HFFc6 (cell line): Measurements from ENCODE around the gene NRL. TPM values are rescaled to one million over a fixed set of nuclear protein-coding genes. Genes with fewer than 3 reads are reported as not detected.

Experiments used
- DNase-seq: peaks from one replicate; pipeline ENCODE4 v3.0.0-alpha.2; 2018
- H3K27ac Mint-ChIP-seq: 2 replicates; pipeline ENCODE4 v1.8.0; 2020; ENCODE audit warnings: mild to moderate bottlenecking, mixed read lengths
- H3K27me3 Mint-ChIP-seq: 2 replicates; pipeline ENCODE4 v1.8.0; 2021; ENCODE audit warnings: mild to moderate bottlenecking, moderate library complexity, mixed read lengths; ENCODE audit not compliant: insufficient read depth
- H3K36me3 Mint-ChIP-seq: 2 replicates; pipeline ENCODE4 v1.8.0; 2021; ENCODE audit warnings: low read depth, mixed read lengths
- H3K4me1 Mint-ChIP-seq: 2 replicates; pipeline ENCODE4 v1.8.0; 2020; ENCODE audit warnings: low read depth, mixed read lengths
- H3K4me3 Mint-ChIP-seq: 2 replicates; pipeline ENCODE4 v1.8.0; 2020; ENCODE audit warnings: mild to moderate bottlenecking, moderate library complexity, mixed read lengths
- H3K9me3 Mint-ChIP-seq: 2 replicates; pipeline ENCODE4 v1.8.0; 2020; ENCODE audit warnings: mild to moderate bottlenecking, mixed read lengths
- total RNA-seq, 6 experiments: library from RNA; stranded (reverse); fragmentation: NEBNext Ultra II Directional; extraction: Animal tissue kit (Norgen Biotek cat#: 25700); gene quantifications; 2 replicates in 1 of 6; 3 replicates in 5 of 6; pipeline ENCODE4 v1.2.3, GENCODE V29; 2021
- TF ChIP-seq, protein P1 (sequence below): fragments of 200-600 bp; sonication (generic); IDR thresholded peaks from 2 replicates; pipeline ENCODE4 v1.5.0; 2021; ENCODE audit warnings: antibody characterized with exemption, mild to moderate bottlenecking

Gene NRL
- total RNA-seq, 6 experiments from 2014 or later, result 0.26 to 0.85 (median 0.49) TPM

DNA sequence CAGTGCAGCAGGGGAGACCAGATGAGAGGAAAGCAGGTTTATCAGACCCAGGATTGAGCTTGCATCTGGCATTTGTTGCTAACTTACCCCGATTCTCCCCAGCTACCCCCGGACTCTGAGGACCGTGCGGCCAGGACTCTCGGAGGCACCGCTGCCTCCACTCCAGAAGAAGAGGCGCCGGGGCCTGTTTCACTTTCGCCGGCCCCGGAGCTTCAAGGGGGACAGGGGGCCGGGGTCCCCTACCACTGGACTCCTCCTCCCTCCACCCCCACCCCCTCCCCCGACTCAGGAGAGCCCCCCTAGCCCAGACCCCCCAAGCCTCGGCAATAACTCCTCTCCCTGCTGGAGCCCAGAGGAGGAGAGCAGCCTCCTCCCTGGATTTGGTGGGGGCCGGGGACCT is 49.9 kb downstream of the NRL start:
- Mint-ChIP-seq H3K9me3 (no peaks in the 10 kb centered on the region), H3K27me3 (peaks cover 49% of the 10 kb centered on the region), H3K4me1 (no peaks in the 10 kb centered on the region), H3K36me3 (no peaks in the 10 kb centered on the region), H3K4me3 (no peak overlapping the region), H3K27ac (no peak overlapping the region)
- DNase-seq, result no peak
- TF ChIP-seq, protein P1, sequence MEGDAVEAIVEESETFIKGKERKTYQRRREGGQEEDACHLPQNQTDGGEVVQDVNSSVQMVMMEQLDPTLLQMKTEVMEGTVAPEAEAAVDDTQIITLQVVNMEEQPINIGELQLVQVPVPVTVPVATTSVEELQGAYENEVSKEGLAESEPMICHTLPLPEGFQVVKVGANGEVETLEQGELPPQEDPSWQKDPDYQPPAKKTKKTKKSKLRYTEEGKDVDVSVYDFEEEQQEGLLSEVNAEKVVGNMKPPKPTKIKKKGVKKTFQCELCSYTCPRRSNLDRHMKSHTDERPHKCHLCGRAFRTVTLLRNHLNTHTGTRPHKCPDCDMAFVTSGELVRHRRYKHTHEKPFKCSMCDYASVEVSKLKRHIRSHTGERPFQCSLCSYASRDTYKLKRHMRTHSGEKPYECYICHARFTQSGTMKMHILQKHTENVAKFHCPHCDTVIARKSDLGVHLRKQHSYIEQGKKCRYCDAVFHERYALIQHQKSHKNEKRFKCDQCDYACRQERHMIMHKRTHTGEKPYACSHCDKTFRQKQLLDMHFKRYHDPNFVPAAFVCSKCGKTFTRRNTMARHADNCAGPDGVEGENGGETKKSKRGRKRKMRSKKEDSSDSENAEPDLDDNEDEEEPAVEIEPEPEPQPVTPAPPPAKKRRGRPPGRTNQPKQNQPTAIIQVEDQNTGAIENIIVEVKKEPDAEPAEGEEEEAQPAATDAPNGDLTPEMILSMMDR, result no peak

DNA sequence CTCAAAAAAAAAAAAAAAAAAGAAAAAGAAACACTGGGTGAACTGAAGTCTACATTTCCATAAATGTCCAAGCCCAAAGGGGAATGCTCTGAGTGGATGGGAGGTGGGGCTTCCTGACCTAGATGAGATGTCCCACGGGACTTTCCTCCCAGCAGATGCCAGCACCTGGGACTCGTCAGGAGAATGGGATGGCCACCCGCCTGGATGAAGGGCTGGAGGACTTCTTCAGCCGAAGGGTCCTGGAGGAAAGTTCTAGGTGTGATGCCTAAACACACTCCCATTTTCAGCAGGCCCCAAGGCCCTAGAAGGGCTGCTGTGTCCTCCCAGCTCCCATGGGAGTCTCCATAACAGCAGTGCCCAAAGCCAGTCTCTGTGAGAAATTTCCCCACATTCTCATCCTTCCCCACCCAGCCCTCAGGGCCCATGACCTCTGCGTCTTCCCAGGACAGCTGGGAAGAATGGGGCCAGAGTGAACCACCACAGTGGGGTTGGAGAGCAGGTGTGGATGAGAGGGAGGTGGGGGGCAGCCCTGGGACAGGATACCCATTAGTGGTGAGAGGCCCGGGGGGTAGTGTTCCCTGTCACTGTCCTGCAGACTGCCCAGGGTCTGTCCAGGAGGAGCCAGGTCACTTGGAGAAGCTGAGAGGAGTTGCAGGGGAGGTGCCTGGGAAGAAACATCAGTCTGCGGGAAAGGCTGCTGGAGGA is 50.5 kb downstream of the NRL start:
- H3K27ac Mint-ChIP-seq, result no peak overlapping the region
- DNase-seq, result no peak
- H3K4me1 Mint-ChIP-seq, result no peaks in the 10 kb centered on the region
- H3K4me3 Mint-ChIP-seq, result no peak overlapping the region
- TF ChIP-seq, protein P1, result no peak
- H3K27me3 Mint-ChIP-seq, result peaks cover 45% of the 10 kb centered on the region
- no peaks in the 10 kb centered on the region for H3K9me3 Mint-ChIP-seq
- no peaks in the 10 kb centered on the region for H3K36me3 Mint-ChIP-seq

DNA sequence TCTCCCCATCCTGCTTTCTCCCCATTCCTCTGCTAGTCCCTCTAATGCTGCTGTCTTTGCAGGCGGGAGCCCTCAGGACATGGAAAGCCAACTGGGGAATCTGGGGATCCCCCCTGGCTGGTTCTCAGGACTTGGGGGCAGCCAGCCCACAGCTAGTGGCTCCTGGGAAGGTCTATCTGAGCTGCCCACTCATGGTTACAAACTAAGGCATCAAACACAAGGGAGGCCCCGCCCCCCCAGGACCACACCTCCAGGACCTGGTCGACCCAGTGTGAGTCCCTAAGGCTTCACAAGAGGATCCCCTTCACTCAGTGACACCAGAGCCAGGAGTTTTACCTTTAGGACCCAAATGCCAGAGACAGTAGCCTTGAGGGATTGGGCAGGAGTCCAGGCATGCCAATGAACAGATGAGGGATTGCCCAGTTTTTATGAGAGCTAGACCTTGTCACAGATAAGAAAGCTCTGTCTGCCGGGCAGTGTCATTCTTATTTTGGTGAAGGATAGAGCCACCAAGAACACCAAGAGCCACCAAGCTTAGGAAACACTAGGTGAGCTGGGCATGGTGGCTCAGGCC is 51.4 kb downstream of the NRL start:
- Mint-ChIP-seq H3K4me3 (no peak overlapping the region), H3K9me3 (no peaks in the 10 kb centered on the region), H3K4me1 (no peaks in the 10 kb centered on the region), H3K27me3 (peaks cover 43% of the 10 kb centered on the region), H3K36me3 (no peaks in the 10 kb centered on the region), H3K27ac (no peak overlapping the region)
- DNase-seq, result no peak
- TF ChIP-seq, protein P1, result no peak

DNA sequence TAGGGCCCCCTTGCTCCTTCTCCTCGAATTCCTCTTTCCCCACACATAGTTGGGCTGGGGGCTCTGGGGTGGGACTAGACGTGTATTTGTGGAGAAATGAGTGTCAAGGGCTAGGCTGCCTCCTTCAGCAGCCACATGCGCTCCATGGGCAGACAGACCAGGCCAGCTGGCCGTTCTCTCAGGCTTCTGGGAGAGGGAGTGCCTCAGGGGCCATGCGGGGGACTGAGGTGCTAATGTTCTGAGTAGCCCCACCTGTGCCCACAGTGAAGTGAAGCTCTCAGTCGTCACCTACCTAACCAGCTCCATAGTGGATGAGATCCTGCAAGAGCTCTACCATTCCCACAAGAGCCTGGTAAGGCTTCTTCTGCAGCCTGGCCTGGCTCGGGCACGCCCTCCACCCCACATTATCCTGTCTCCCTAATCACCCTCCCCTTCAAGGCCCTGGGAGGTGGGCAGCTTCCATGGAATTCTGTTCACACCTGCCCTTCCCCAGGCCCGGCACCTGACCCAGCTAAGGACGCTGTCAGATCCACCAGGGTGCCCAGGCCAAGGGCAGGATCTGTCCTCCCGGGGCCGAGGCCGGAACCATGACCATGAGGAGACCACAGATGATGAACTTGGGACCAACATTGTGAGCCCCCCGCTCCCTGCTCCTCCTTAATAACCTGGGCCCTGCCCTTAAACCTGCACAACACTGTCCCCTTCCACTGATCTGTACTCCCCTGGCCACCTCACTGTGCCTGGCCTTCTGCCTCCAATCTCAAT is 52.4 kb downstream of the NRL start:
- TF ChIP-seq, protein P1, result no peak
- H3K9me3 Mint-ChIP-seq, result no peaks in the 10 kb centered on the region
- H3K4me1 Mint-ChIP-seq, result no peaks in the 10 kb centered on the region
- H3K27ac Mint-ChIP-seq, result no peak overlapping the region
- DNase-seq, result no peak
- no peak overlapping the region for H3K4me3 Mint-ChIP-seq
- peaks cover 36% of the 10 kb centered on the region for H3K27me3 Mint-ChIP-seq
- no peaks in the 10 kb centered on the region for H3K36me3 Mint-ChIP-seq

DNA sequence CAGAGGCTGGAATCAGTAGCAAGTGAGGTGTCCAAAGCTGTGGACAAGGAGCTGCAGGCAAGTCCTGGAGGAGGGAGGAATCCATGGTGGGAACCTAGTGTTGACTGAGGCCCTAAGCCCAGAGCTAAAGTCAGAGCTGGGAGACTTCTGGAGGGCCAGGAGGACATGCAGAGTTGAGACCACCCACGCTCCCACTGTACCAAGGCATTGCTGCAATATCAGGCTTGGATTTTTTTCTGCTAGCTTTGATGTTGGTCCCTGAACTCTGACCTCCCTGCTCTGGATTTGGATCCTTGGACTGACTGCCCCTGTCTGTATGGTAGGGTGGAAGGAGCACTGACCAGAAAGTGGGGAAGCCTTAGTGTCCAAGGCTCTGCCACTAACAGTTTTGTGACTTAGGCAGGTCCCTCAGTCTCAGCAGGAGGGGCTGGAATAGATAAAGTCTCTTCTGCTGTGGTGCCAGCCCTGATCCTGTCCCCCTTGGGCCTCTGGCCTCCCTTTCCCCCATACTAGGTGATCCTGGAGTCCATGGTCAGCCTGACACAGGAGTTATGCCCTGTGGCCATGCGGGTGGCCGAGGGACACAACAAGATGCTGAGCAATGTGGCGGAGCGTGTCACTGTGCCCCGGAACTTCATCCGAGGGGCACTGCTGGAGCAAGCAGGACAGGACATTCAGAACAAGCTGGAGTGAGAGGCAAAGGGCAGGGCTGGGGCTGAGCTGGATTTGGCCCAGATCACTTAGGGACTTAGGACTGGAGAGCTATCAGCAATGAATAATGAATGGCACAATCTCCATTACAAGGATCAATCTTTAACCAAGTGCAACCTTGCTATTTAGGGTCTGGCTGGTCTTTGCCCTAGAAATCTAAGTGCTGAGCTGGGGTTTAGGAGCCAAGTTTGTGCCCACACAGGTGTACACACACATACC is 53.5 kb downstream of the NRL start:
- H3K9me3 Mint-ChIP-seq, result no peaks in the 10 kb centered on the region
- no peak overlapping the region for H3K4me3 Mint-ChIP-seq
- H3K4me1 Mint-ChIP-seq, result no peaks in the 10 kb centered on the region
- no peak for DNase-seq
- peaks cover 35% of the 10 kb centered on the region for H3K27me3 Mint-ChIP-seq
- H3K27ac Mint-ChIP-seq, result no peak overlapping the region
- TF ChIP-seq, protein P1, result no peak
- no peaks in the 10 kb centered on the region for H3K36me3 Mint-ChIP-seq
